DMS 273 (cell line): Measurements from ENCODE around the gene ITPR1.

Experiments
- DNase-seq: peaks from one replicate; lab custom pipeline; 2025; ENCODE audit not compliant: unreplicated experiment; lab: John Stamatoyannopoulos, UW

Gene ITPR1

GRCh38 chr3:4529876-4530588 is 36.9 kb downstream of the ITPR1 start:
- DNase-seq: no peak

GRCh38 chr3:4531478-4532025 is 38.4 kb downstream of the ITPR1 start:
- DNase-seq: peak; percentile 32

GRCh38 chr3:4532535-4533112 is 39.5 kb downstream of the ITPR1 start:
- DNase-seq: peak; percentile 85

- DNase-seq: peak; percentile 86
Observed at GRCh38 chr3:4533489-4534443, 40.6 kb downstream of the ITPR1 start.

- DNase-seq: no peak
Observed at GRCh38 chr3:4534906-4535305, 41.8 kb downstream of the ITPR1 start.

GRCh38 chr3:4536260-4536659 is 43.1 kb downstream of the ITPR1 start:
- no peak for DNase-seq

- no peak for DNase-seq
Observed at GRCh38 chr3:4540267-4540666, 47.1 kb downstream of the ITPR1 start.

- no peak for DNase-seq
Observed at GRCh38 chr3:4543110-4543509, 50.0 kb downstream of the ITPR1 start.

GRCh38 chr3:4546346-4547178 is 53.4 kb downstream of the ITPR1 start:
- DNase-seq: no peak

GRCh38 chr3:4547799-4548198 is 54.7 kb downstream of the ITPR1 start:
- no peak for DNase-seq

- DNase-seq: no peak
Observed at GRCh38 chr3:4548356-4548755, 55.2 kb downstream of the ITPR1 start.

GRCh38 chr3:4548780-4549179 is 55.6 kb downstream of the ITPR1 start:
- DNase-seq: no peak

- no peak for DNase-seq
Observed at GRCh38 chr3:4549896-4550295, 56.7 kb downstream of the ITPR1 start.

GRCh38 chr3:4551051-4551711 is 58.0 kb downstream of the ITPR1 start:
- DNase-seq: no peak

- DNase-seq: no peak
Observed at GRCh38 chr3:4551794-4552442, 58.8 kb downstream of the ITPR1 start.

GRCh38 chr3:4552811-4553210 is 59.7 kb downstream of the ITPR1 start:
- no peak for DNase-seq

GRCh38 chr3:4561661-4562060 is 68.5 kb downstream of the ITPR1 start:
- no peak for DNase-seq

GRCh38 chr3:4562595-4562994 is 69.4 kb downstream of the ITPR1 start:
- DNase-seq: no peak

GRCh38 chr3:4564270-4564669 is 71.1 kb downstream of the ITPR1 start:
- no peak for DNase-seq
